GM18858 (cell line): Measurements from ENCODE around the gene OXSR1.
A peak's percentile ranks its signal among the peaks of the same experiment; 100 is the strongest.
"Not testable (repeated sequence)": the region's sequence is repeated elsewhere in the genome, so short reads cannot be mapped to it uniquely, and the experiment has no call there.

Source experiments
- ATAC-seq: cut with Tn5 transposase; IDR thresholded peaks from one replicate; pipeline ENCODE4 v1.9.1; 2021; ENCODE audit not compliant: unreplicated experiment

The OXSR1 gene

DNA sequence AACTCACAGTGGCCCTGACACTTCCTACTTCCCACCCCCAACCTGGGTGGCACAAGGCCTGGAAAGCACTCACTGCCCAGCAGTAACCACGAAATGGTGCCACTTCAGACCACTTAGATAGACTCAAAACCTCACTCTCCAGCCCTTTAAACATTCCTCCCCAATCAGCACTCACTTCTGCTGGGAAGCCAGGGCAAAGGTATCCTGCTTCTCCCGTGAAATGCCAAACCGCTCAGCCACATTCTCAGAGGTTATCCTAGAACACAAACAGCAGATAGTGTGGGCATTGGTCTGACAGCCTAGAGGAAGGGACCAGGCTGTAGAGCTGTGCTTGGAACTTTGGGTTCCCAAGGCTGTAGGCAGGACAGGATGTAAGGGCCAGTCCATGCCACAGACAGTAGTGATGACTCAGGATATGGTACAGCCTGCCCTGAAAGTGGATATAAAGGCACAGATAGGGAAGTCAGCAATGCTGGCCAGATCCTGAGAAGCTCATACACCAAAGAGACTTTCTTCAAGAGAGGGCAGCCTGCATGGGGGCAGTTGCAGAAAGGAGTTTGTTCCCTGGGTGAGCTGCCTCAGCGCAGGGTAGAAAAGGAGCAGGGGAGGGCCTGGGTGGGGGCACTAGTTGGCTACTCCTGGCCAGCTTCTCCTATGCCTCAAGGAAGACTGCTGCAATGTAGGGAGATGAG lies 37.6 kb upstream of the OXSR1 start:
- no peak for ATAC-seq

DNA sequence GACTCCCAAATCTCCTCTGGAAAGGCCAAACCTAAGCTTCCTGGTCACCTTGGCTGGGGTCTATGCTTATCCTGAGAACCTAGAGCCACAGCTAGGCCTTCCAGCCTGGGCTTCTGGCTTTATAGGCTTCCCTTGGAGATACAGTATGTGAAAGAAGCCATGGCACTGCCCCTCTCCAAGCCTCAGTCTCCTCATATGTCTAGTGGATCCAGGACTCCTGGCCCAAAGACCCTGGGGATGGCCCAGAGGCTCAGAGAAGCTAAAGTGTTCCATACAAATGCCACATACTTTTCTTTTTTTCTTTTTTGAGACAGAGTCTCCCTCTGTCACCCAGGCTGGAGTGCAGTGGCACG lies 37.1 kb upstream of the OXSR1 start:
- no peak for ATAC-seq

DNA sequence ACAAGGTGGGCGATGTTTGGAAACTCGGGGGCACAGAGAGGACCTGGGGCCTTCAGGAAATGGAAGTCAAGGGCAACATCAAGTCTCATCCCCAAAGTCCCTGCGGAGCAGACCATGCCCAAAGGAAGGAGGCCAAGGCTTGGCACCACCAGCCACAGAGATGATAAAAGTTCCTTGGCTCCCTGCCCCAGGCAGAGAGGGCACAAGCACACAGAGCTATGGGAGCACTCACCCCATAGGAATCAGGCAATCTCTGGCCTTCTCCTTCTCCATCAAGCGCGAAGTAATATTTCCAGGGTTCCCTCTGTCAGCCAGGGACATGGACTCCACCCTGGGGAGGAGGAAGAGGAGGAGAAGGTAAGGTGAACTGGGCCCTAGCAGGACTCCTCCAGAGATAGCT lies 36.3 kb upstream of the OXSR1 start:
- ATAC-seq = no peak

- ATAC-seq = no peak
These were observed 34.7 kb upstream of the OXSR1 start for GRCh38 chr3:38130631-38131065.

GRCh38 chr3:38131621-38132369 lies 33.5 kb upstream of the OXSR1 start:
- ATAC-seq = no peak

DNA sequence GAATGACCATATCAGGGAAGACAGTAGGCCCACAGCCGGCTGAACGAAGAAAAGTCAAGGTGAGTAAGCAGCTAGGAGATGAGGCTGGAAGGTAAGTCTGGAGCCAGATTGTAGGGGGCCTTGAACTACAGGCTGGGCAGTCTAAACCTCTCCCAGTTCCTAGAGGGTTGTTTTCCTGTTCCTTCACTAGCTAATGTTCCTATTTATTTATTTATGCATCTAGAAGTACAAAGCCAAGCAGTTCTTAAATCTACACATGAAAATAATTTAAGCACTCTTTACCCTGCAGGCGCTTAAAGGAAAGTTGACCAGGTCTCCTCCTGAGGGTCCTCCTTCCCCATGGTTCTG lies 32.2 kb upstream of the OXSR1 start:
- no peak for ATAC-seq

- ATAC-seq = no peak
These were observed 31.6 kb upstream of the OXSR1 start for GRCh38 chr3:38133557-38134405.

DNA sequence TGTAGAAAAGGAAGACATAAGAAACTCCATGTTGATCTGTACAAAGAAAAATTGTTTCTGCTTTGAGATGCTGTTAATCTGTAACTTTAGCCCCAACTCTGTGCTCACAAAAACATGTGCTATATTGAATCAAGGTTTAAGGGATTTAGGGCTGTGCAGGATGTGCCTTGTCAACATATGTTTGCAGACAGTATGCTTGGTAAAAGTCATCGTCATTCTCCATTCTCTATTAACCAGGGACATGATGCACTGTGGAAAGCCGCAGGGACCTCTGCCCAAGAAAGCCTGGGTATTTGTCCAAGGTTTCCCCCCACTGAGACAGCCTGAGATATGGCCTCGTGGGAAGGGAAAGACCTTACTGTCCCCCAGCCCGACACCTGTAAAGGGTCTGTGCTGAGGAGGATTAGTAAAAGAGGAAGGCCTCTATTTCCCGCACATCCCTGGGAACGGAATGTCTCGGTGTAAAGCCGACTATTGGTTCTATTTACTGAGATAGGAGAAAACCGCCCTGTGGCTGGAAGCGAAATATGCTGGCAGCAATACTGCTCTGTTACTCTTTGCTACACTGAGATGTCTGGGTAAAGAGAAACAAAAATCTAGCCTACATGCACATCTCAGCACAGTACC lies 30.7 kb upstream of the OXSR1 start:
- ATAC-seq = not testable (repeated sequence)

GRCh38 chr3:38135621-38136277 lies 29.6 kb upstream of the OXSR1 start:
- not testable (repeated sequence) for ATAC-seq

GRCh38 chr3:38136393-38136776 lies 29.0 kb upstream of the OXSR1 start:
- ATAC-seq = no peak

DNA sequence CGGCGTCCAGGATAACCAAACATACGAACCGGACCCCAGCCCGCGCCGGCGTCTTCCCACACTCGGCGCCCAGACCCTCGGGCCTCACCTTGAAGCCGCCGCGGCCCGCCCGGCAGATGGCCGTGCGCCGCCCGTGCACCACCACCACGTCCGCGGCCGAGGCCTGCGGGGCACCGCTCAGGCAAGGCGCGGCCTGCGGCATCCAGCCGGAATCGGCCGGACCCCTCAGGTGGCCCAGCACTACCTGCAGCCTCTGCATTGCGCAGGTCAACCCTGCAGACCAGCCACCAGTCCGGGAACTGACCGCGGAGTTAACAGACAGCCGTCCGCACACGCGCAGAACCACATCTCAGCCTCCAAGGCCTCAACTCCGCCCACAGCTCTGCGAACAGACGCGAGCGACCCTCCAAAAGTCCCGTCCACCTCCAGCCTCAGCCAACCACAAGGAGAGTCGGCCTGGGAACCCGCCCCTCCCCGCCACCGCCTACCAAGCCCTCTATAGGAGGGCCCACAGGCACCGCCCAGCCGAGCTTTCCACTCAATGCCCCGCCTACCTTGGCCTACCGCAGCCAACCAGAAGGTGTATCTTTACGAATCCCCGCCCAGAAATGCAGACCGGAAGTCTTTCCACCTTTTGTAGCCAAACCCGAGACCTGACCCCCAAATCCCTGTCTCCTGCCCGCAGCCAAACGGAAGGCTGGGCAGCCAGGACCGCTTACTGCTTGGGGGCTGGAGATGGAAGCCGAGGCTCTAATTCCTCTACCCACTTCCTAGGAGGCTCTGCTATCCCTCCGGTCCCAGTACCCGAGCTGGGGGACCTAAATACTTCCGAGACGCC lies 28.3 kb upstream of the OXSR1 start, which contains the start of gene ACAA1:
ACAA1 (minus strand) TSS at position 351 of the 838 bp plus-strand sequence; CDS start at position 259, 92 bp downstream.
- peak; percentile 82 for ATAC-seq

- ATAC-seq = no peak
These were observed 27.6 kb upstream of the OXSR1 start for GRCh38 chr3:38137615-38138348.

DNA sequence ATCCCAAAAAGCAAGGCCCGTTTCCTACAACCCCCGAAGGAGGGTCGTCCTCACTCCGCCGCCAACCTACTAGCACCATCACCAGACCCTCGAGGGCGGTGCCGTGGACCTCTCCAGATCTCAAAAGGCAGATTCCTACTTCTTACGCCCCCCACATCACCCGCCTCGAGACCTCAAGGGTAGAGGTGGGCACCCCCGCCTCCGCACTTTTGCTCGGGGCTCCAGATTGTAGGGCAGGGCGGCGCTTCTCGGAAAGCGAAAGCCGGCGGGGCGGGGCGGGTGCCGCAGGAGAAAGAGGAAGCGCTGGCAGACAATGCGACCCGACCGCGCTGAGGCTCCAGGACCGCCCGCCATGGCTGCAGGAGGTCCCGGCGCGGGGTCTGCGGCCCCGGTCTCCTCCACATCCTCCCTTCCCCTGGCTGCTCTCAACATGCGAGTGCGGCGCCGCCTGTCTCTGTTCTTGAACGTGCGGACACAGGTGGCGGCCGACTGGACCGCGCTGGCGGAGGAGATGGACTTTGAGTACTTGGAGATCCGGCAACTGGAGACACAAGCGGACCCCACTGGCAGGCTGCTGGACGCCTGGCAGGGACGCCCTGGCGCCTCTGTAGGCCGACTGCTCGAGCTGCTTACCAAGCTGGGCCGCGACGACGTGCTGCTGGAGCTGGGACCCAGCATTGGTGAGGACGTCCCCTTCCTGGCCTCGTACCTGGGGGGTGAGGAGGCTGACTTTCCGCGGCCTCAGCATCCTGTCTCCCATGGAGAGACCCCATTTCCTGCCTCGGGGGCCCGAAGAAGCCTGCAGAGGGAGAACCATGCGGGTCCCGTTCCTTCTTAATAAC lies 26.8 kb upstream of the OXSR1 start, which contains the start of gene MYD88:
MYD88 (plus strand) TSS at position 313 of the 842 bp plus-strand sequence; CDS start at position 353, 40 bp downstream.
- ATAC-seq = peak; percentile 23

DNA sequence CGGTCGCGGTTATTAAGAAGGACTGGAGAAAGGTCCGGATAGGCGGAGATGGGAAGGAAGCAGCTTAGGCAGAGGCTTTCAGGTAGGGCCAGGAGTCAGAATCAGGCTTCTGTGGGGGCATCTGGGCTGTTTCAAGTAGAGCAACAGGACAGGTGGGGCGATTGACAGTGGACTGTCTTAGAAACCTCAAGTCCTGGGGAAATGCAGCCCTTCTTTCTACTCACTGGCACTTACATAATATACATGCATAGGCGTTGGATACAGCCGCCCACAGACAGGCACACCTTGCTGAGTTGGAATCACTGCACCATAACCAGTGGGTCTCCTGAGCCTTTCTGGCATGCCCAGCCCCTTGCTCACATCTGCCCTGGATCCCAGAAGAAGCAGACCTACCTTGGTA lies 26.1 kb upstream of the OXSR1 start:
- no peak for ATAC-seq

DNA sequence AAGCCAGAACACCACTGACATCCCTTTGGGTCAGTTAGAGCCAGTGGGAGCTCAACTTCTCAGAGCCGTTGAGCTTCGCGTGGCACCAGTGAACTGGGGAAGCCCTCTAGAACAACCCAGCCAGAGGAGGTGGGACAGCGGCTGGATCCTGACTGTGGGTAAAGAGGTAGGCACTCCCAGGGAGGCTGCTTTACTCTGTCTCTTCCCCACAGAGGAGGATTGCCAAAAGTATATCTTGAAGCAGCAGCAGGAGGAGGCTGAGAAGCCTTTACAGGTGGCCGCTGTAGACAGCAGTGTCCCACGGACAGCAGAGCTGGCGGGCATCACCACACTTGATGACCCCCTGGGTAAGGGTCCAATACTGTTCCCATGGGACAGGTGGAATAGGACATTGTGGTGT lies 25.7 kb upstream of the OXSR1 start:
- ATAC-seq = no peak

- ATAC-seq = no peak
These were observed 24.8 kb upstream of the OXSR1 start for GRCh38 chr3:38140326-38141172.
